ENCODE measurements around the gene RSRC1.

- no peak for TF ChIP-seq CTCF (optimal IDR thresholded peaks at IDR 0.05 in 1 of 3, IDR thresholded peaks at IDR 0.05 in 1 of 3, conservative IDR thresholded peaks at IDR 0.05 in 1 of 3; ENCODE audit: extremely low read depth in 1 of 3, insufficient read depth in 2 of 3, low read length in 3 of 3)
- no peak for TF ChIP-seq EZH2 (IDR thresholded peaks at IDR 0.05; ENCODE audit: low read length)
Measured at GRCh38 chr3:158226429-158226828, 116.5 kb downstream of the RSRC1 start.

All from keratinocyte (primary cell).